ENCODE measurements around the gene TRPC4AP. TPM values are rescaled to one million over a fixed set of nuclear protein-coding genes. Genes with fewer than 3 reads are reported as not detected.
"Not testable (repeated sequence)": the region's sequence is repeated elsewhere in the genome, so short reads cannot be mapped to it uniquely, and the experiment has no call there.

Gene TRPC4AP
- total RNA-seq, 1 experiment from 2014 or later: 32.8 TPM

GRCh38 chr20:35111141-35111888 is 18.7 kb upstream of the TRPC4AP start:
- DNase-seq (ENCODE audit: low read depth, low spot score): no peak
- in situ Hi-C loops (cut with HindIII; ENCODE audit: low pct_unique_long_range_greater_than_20kb, low sequenced_read_pairs): no loop called here

- in situ Hi-C loops (cut with HindIII; ENCODE audit: low pct_unique_long_range_greater_than_20kb, low sequenced_read_pairs): no loop called here
- no peak for DNase-seq (ENCODE audit: low read depth, low spot score)
These were observed 16.3 kb upstream of the TRPC4AP start for GRCh38 chr20:35108921-35109320.

- DNase-seq (ENCODE audit: low read depth, low spot score): no peak
- in situ Hi-C loops (cut with HindIII; ENCODE audit: low pct_unique_long_range_greater_than_20kb, low sequenced_read_pairs): no loop called here
These were observed 14.3 kb upstream of the TRPC4AP start for GRCh38 chr20:35106827-35107380.

GRCh38 chr20:35104685-35105295 is 12.2 kb upstream of the TRPC4AP start:
- DNase-seq (ENCODE audit: low read depth, low spot score): no peak
- in situ Hi-C loops (cut with HindIII; ENCODE audit: low pct_unique_long_range_greater_than_20kb, low sequenced_read_pairs): no loop called here

GRCh38 chr20:35101620-35102019 is 9.0 kb upstream of the TRPC4AP start:
- in situ Hi-C loops (cut with HindIII; ENCODE audit: low pct_unique_long_range_greater_than_20kb, low sequenced_read_pairs): no loop called here

DNA sequence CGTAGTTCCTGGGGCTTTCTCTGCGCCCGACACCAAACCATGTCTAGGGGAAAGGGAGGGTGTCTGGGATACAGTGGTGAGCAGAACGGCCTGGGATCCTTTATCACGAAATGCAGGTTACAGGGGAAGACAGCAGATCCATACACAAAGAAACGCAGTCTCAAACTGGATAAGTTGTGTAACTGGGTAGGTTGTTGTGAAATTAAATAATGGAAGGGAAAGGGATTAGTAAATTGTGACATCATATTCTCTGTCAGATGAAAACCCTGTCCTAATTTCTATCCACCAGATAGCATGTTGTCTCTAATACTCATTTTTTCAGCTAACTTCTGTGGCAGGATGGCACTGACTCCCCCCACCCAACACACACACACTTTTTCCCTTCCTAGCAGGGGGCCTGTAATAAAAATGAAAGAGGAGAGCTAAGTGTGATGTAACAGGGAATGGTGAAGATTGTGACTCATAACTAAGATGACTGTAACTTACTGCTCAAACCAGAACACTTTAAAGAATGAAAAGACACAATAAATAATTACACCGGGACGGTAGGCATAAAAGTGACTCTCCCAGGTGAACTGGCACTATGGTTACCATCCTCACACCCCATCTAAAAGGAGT is 769 bp upstream of the TRPC4AP start:
- in situ Hi-C loops (cut with HindIII; ENCODE audit: low pct_unique_long_range_greater_than_20kb, low sequenced_read_pairs): no loop called here
- no peak for DNase-seq (ENCODE audit: low read depth, low spot score)

More at GRCh38 chr20:35101620-35102019, 9.0 kb upstream of the TRPC4AP start:
- no peak for DNase-seq (ENCODE audit: low read depth, low spot score)

GRCh38 chr20:35091816-35092523 is 637 bp downstream of the TRPC4AP start:
- in situ Hi-C loops (cut with HindIII; ENCODE audit: low pct_unique_long_range_greater_than_20kb, low sequenced_read_pairs): no loop called here
- DNase-seq (ENCODE audit: low read depth, low spot score): no peak

GRCh38 chr20:35088231-35089145 is 4.1 kb downstream of the TRPC4AP start:
- DNase-seq (ENCODE audit: low read depth, low spot score): no peak
- in situ Hi-C loops (cut with HindIII; ENCODE audit: low pct_unique_long_range_greater_than_20kb, low sequenced_read_pairs): no loop called here

DNA sequence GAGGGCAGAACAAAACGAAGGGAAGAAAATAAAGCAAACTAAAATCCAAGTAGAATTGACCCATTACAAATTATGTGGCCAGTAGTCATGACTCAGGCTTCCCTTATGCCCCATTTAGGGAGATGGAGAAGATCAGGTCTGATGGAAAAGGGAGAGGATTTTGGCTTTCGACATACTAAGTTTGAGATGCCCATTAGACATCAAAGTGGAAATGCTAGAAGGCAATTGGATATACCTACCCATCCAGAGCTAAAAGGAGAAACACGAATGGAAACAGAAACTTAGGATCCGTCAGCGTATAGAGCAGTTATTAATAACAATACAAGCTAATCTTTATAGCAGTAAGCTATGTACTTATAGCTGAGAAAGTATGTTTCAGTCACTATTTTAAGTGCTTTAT is 4.8 kb downstream of the TRPC4AP start:
- in situ Hi-C loops (cut with HindIII; ENCODE audit: low pct_unique_long_range_greater_than_20kb, low sequenced_read_pairs): no loop called here
- no peak for DNase-seq (ENCODE audit: low read depth, low spot score)

GRCh38 chr20:35087355-35087754 is 5.3 kb downstream of the TRPC4AP start:
- in situ Hi-C loops (cut with HindIII; ENCODE audit: low pct_unique_long_range_greater_than_20kb, low sequenced_read_pairs): no loop called here
- DNase-seq (ENCODE audit: low read depth, low spot score): no peak

- DNase-seq (ENCODE audit: low read depth, low spot score): no peak
- in situ Hi-C loops (cut with HindIII; ENCODE audit: low pct_unique_long_range_greater_than_20kb, low sequenced_read_pairs): no loop called here
These were observed 7.0 kb downstream of the TRPC4AP start for GRCh38 chr20:35085477-35086225.

DNA sequence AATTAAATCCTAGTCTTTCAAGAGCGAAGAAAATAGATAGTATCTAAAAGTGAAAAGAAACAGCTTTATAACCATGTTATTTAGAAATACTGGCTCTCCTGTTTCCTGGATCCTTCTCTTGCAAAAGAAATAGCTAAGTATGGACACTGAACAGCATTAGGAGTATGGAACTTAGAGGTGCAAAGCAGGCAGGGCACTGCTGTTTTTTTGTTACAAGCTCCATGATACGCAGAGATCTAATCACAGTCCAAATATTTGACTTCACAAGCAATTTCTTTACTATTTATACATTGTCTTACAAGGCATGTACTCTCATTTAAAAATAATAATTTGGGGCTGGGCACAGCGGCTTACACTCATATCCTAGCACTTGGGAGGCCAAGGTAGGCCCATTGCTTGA is 7.6 kb downstream of the TRPC4AP start:
- no peak for DNase-seq (ENCODE audit: low read depth, low spot score)
- in situ Hi-C loops (cut with HindIII; ENCODE audit: low pct_unique_long_range_greater_than_20kb, low sequenced_read_pairs): no loop called here

- DNase-seq (ENCODE audit: low read depth, low spot score); in situ Hi-C loops (cut with HindIII; ENCODE audit: low pct_unique_long_range_greater_than_20kb, low sequenced_read_pairs): not testable (repeated sequence)
These were observed 12.3 kb downstream of the TRPC4AP start for GRCh38 chr20:35080348-35080642.

GRCh38 chr20:35079472-35080347 is 12.9 kb downstream of the TRPC4AP start:
- in situ Hi-C loops (cut with HindIII; ENCODE audit: low pct_unique_long_range_greater_than_20kb, low sequenced_read_pairs): no loop called here
- no peak for DNase-seq (ENCODE audit: low read depth, low spot score)

DNA sequence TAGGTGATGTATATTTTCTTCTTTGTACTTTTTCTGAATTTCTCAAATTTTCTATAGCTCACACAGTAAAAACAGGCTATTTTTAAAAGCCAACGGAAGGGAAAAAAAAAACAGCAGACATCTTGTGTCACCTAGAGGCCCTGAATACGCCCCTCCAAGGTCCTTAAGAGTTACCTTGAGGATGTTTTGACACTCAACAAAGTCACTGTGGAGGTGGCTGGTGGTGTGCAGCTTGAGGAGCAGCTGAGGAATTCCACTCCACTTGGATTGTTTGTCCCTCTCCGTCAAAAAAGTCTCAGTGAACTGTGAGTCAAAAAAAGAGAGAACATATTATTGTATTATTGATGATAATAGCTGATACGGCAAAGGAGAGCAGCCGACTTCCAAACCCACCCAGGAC is 14.7 kb downstream of the TRPC4AP start:
- in situ Hi-C loops (cut with HindIII; ENCODE audit: low pct_unique_long_range_greater_than_20kb, low sequenced_read_pairs): no loop called here
- no peak for DNase-seq (ENCODE audit: low read depth, low spot score)

DNA sequence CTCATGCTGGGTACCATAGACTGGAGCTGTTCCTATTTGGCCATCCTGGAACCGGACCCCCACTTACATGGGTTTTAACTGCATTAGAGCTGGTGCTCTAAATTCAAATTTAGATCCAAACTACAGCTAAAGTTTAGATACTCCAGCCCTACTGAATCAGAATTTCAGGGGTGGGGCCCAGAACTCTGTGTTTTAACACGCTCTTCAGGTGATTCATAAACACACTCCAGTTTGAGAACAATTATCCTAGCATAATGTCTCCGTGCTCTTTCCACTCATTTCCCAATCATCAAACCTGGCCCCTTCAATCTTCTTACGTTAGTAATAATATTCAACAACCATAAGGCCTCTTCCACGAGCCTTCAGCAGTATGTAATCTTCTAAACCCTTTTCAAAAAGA is 15.3 kb downstream of the TRPC4AP start:
- in situ Hi-C loops (cut with HindIII; ENCODE audit: low pct_unique_long_range_greater_than_20kb, low sequenced_read_pairs): no loop called here
- DNase-seq (ENCODE audit: low read depth, low spot score): no peak

Data from SK-MEL-5 (cell line).